NOMO-1 treated with dmso at 0.1 percent for 144 hours (cell line): ENCODE measurements around the gene VIPR1.
A peak's percentile ranks its signal among the peaks of the same experiment; 100 is the strongest.

ENCODE experiments used
- DNase-seq: peaks from one replicate; lab custom pipeline; 2025; ENCODE audit not compliant: unreplicated experiment; lab: John Stamatoyannopoulos, UW

VIPR1 gene

GRCh38 chr3:42509111-42509510 lies 6.7 kb downstream of the VIPR1 start:
- no peak for DNase-seq

- no peak for DNase-seq
Observed at GRCh38 chr3:42510325-42510724, 7.9 kb downstream of the VIPR1 start.

- no peak for DNase-seq
Observed at GRCh38 chr3:42511201-42511600, 8.8 kb downstream of the VIPR1 start.

- DNase-seq, result no peak
Observed at GRCh38 chr3:42511736-42512135, 9.3 kb downstream of the VIPR1 start.

GRCh38 chr3:42513121-42513520 lies 10.7 kb downstream of the VIPR1 start:
- DNase-seq, result no peak

GRCh38 chr3:42513521-42513920 lies 11.1 kb downstream of the VIPR1 start:
- no peak for DNase-seq

- no peak for DNase-seq
Observed at GRCh38 chr3:42514876-42515275, 12.4 kb downstream of the VIPR1 start.

GRCh38 chr3:42515391-42515916 lies 13.0 kb downstream of the VIPR1 start:
- no peak for DNase-seq

- no peak for DNase-seq
Observed at GRCh38 chr3:42515976-42516375, 13.5 kb downstream of the VIPR1 start.

GRCh38 chr3:42516443-42516842 lies 14.0 kb downstream of the VIPR1 start:
- no peak for DNase-seq

GRCh38 chr3:42517117-42517516 lies 14.7 kb downstream of the VIPR1 start:
- no peak for DNase-seq

GRCh38 chr3:42518800-42519567 lies 16.5 kb downstream of the VIPR1 start:
- DNase-seq, result peak; percentile 19

GRCh38 chr3:42519568-42519962 lies 17.1 kb downstream of the VIPR1 start:
- no peak for DNase-seq

GRCh38 chr3:42520336-42520735 lies 17.9 kb downstream of the VIPR1 start:
- DNase-seq, result no peak

- DNase-seq, result no peak
Observed at GRCh38 chr3:42520906-42521305, 18.5 kb downstream of the VIPR1 start.

- DNase-seq, result no peak
Observed at GRCh38 chr3:42524751-42525150, 22.3 kb downstream of the VIPR1 start.

- no peak for DNase-seq
Observed at GRCh38 chr3:42525212-42525611, 22.8 kb downstream of the VIPR1 start.

- DNase-seq, result no peak
Observed at GRCh38 chr3:42525736-42526345, 23.4 kb downstream of the VIPR1 start.

- DNase-seq, result no peak
Observed at GRCh38 chr3:42526616-42527367, 24.3 kb downstream of the VIPR1 start.

- no peak for DNase-seq
Observed at GRCh38 chr3:42527368-42527917, 25.0 kb downstream of the VIPR1 start.

- peak; percentile 20 for DNase-seq
Observed at GRCh38 chr3:42529468-42529867, 27.0 kb downstream of the VIPR1 start.
